Measurements from ENCODE around the gene R3HDM2.

Gene R3HDM2

GRCh38 chr12:57430931-57431566, at the start of gene R3HDM2:
R3HDM2 (minus strand) TSS chr12:57431043; CDS start chr12:57310428, 120,615 bp downstream.
- peak; percentile 93 for DNase-seq

DNA sequence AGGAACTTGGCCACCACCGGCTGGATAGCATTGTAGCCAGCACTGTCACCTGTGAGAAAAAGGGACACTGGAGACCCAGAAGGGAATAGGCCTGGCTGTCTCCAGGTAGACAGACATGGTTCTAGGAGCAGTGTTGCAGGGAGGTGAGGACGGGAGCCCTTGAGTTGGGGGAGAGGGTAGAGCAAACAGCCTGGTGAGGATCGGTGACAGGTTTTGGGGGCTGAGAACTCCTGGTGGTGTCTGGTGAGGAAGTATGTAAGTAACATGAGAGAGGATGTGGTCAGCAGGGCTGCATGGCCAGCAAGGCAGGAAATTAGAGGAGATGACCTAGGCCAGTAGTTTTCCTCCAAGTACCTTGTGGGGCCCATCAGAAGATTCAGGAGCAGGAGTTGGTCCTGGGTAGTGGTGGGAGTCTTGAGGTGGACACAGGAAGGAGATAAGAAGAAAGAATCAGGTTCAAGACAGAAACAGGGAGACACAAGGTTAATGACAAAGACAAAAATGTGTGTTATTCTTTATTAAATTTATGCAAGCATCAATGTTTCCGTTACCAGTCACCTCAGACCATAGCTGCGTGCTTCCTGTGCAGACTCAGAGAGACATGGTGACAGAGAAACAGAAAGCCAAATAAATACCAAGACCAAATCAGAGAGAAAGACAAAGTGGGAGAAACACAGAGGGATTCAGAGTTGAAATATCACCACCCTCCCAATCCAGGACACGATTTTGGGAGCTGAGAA, 48.7 kb upstream of the R3HDM2 start, which contains the start of gene ARHGAP9:
Gene ARHGAP9, minus strand, starts transcription at position 491 of the 740 bp plus-strand sequence. Its CDS starts 460 bp downstream, at position 31.
- DNase-seq: peak; percentile 62

GRCh38 chr12:57479043-57479375, 48.2 kb upstream of the R3HDM2 start:
- DNase-seq: no peak

DNA sequence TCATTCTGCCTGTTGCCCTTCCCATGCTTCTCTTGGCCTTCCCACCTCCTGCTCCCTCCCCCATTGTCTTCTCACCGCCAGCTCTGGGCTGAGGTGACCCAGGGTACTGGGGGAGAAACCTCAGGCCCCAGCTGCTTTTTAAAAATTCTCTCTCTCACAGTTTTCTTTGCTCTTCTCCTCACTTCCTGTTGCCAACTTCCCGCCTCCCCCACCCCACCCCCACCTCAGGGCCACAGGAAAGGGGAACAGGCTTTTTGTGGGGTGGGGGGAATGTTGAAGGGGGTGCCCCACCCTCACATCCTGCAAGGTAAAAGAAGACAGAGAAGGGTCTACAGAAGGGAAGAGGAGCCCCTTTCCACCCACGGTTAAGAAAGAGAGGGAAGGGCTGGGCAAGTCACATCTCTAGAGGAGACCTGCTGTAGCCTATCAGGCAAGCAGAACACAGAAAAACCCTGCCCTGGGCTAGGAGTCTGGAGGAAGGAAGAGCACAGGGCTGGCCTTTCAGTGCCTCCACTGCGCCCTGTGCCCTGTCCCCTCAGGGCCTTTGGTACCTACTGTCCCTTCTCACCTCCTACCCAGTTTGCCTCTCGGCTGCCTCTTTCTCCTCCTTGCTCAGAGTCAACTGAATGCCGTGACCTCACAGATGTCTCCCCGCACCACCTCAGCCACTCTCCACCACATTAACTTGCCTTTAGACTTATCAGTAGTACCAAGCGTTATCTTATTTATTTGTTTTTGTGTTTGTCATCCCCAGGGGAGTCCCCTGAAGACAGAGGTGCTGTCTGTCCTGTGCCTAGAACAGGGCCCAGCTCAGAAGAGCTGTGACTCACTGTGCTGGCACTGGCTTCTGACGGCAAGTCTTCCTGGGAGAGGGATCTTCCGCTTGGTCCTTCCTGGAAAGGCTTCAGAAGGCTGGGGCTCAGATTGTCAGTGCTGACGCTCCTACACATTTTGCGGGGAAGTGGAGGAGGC, 47.2 kb upstream of the R3HDM2 start:
- DNase-seq: peak; percentile 48

DNA sequence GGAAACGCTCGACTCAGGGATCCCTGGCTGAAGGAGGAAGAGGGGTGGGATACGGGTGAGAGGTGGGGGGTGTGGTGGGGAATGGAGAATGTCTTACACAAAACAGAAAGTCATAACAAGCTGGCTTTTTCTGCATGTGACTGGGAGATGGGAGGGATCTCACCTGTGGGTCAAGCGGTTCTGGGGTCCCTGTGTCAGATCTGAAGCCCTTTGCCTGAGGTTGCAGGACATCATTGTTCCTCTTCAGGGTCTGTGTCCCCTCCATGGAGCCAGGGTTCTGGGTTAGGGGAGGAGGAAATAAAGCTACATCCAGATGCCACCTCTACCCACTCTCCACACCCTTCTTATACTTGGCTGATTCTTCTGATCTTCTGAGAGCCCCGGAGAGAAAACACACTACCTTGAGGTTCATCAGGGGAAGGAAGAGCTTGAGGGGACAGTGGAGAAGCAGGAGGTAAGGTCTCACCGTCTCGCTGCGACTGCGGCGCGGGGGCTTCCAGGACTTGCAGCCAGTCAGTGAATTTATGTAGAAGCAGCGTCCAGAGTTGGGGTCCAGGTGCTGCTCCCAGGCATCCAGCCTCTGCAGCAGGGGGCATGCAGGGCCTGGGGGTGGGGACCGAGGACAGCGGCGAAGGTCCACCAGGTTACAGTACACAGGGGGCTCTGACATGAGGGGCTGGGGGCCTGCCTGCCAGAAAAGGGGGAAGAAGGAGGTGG, 46.3 kb upstream of the R3HDM2 start:
- DNase-seq: no peak

DNA sequence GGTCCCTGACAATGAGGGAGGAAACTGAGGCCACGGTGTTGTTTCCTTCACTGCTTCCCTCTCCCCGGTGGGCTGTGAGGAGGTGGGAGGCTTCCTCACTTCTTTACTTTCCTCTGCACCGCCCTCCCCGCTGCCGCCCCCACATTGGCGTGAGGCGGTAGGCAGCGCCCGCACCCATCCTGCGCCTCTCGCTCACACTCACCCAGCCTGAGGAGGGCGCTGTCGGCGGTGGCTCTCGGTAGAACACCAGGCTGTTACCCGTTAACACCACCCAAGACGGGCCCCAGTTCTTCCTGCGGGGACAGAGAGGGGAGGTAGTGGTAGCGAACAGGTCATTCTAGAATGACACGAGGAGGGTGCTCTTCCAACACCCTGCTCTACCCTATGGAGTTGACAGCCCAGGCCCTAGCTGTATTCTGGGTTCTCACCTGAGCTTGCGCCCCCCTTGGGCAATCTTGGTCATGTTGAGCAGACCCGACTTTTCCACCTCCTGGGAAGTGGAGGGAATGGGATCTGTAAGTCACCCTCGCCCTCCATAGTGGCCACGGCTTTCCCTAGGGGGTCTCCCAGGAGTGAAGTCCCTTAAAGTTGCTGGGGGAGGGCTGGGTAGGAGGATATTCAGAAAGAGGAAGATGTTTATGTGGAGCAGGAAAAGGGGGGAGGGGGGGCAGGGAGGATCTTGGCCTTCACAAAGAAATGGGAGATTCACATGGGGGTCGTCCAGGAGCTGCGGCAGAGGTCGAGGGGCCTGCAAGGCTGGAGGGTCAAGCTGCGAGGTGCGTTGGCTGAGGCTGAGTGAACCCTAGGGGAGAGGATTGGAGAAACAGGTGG, 45.5 kb upstream of the R3HDM2 start:
- DNase-seq: peak; percentile 73

DNA sequence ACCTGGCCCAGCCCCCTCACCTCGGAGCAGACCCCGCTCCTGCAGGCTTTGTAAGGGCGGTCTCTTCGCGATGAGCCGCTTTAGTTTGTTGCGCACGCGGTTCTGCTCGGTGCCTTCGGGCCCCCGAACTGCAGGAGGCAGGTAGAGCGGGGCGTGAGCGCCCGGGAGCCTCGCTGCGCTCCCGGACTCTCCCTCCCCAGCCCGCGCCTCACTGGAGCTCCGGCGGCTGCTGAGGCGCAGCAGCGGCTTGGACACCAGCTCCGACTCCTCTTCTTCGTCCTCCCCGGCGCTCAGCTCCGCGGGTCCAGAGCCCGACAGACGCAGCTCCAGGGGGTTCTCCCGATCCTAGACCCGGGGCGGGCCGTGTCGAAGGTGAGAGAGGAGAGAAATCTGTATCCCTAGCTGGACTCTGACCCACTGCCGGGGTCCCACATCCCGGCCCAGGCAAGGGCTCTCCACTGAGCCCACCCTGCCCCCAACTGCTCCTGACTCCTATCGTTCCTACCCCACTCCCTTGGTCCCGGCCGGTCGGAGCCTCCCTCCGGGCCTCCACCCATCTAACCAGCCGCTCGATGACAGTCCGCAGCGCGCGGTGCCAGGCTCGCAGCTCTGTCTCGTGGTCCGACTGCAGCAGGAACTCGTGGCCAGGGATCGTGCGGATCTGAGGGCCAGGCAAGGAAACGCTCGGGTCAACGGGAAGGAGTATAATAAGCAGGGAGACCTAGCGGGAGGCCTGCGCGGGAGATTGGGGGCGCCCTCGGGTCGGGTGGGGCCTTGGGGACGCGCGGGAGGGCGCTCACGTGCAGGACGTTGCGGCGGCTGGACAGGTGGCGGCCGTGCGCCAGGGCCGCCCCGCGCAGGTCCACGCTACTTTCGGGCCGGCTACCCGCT, 44.7 kb upstream of the R3HDM2 start:
- DNase-seq: no peak

- no peak for DNase-seq
Observed at GRCh38 chr12:57474862-57475261, 44.0 kb upstream of the R3HDM2 start.

DNA sequence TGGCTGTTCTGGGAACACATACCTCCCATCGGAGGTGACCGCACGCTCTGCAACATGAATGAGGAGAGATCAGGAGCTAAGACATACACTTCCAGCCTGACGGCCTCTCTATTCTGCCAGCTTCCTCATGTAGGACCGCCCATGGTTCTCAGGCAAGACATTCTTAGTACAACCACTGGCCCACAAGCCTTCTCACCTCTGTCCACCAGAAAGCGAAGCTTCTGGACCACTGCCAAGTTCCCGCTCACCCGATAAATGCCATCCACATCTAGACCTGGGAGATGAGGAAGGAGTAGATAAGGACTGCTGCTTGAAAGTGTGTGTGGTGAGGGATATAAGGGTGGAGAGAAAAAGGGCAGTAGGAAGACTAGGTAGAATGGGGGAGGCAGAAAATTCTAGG, 43.6 kb upstream of the R3HDM2 start:
- no peak for DNase-seq

DNA sequence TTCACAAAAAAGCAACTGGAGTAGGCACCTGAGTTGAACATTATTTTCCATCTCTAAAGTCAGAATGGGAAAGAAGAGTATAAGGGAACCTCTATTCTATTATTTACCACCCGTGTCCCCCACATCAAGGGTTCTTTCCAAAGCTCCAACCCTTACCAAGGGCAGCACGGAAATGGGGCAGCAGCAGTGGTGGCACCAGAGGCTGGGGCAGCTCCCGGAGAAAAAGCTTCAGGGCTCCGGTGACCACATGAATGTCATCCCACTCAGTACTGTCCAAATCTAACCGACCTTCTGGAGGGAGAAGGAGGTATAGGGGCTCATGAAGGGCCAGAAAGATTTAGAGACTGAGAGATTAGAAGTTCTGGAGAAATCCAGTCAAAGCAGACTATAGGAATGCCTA, 43.0 kb upstream of the R3HDM2 start:
- DNase-seq: no peak

DNA sequence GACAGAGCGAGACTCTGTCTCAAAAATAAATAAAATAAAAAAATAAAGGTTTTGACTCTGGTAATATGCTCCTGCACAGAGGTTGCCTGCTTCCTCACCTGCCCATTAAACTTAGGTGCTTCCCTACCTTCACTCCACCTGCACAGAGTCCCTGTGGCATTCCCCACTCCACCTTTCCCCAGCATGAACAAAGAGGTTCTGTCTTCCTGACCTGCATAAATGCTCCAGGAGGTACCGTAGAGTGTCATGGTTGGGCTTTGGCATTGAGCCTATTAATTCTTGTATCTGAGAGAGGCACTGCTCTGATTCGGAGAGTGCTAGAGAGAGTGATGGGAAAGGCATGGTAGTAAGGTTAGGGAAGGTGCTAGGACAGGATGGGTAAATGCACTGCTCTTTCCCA, 42.5 kb upstream of the R3HDM2 start:
- no peak for DNase-seq

- DNase-seq: no peak
Observed at GRCh38 chr12:57472391-57472790, 41.5 kb upstream of the R3HDM2 start.

DNA sequence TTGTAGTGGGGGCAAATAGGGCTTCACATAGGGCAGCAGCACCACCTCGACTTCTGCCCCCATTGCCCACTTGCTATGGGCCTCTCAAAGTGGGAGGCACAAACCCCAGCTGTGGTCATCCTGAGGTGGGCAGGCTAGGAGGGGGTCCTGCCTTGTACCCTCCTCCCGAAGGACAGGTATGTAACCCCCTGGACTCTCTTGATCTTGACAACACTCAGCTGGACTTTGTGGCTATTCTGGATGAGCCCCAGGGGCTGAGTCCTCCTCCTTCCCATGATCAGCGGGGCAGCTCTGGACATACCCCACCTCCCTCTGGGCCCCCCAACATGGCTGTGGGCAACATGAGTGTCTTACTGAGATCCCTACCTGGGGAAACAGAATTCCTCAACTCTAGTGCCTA, 40.8 kb upstream of the R3HDM2 start:
- no peak for DNase-seq

DNA sequence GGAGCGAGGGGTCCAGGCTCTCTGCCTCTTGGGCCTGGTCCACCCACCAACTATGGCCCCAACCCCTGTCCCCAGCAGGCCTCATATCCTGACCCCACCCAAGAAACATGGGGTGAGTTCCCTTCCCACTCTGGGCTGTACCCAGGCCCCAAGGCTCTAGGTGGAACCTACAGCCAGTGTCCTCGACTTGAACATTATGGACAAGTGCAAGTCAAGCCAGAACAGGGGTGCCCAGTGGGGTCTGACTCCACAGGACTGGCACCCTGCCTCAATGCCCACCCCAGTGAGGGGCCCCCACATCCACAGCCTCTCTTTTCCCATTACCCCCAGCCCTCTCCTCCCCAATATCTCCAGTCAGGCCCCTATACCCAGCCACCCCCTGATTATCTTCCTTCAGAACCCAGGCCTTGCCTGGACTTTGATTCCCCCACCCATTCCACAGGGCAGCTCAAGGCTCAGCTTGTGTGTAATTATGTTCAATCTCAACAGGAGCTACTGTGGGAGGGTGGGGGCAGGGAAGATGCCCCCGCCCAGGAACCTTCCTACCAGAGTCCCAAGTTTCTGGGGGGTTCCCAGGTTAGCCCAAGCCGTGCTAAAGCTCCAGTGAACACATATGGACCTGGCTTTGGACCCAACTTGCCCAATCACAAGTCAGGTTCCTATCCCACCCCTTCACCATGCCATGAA, 40.3 kb upstream of the R3HDM2 start:
- DNase-seq: no peak

- no peak for DNase-seq
Observed at GRCh38 chr12:57470286-57470969, 39.6 kb upstream of the R3HDM2 start.

GRCh38 chr12:57469296-57470164, 38.7 kb upstream of the R3HDM2 start:
- no peak for DNase-seq

GRCh38 chr12:57467915-57468314, 37.1 kb upstream of the R3HDM2 start:
- no peak for DNase-seq

- DNase-seq: no peak
Observed at GRCh38 chr12:57467212-57467874, 36.5 kb upstream of the R3HDM2 start.

Data from stimulated activated naive CD4-positive, alpha-beta T cell treated with Interleukin-2 at 50 U/mL for 16 hours (primary cell).